Skin epidermis (tissue), 12 donors: ENCODE measurements around the gene HEG1.
A peak's percentile ranks its signal among the peaks of the same experiment; 100 is the strongest.

Source experiments
- H3K27ac ChIP-seq, 21 experiments: fragments of 200-600 bp; sonication (generic) in 11 of 21; one replicate each; pipeline ENCODE4 v1.5.0; 2020; ENCODE audit warnings: mild to moderate bottlenecking in 3 of 21, inconsistent platforms in 2 of 21, moderate library complexity in 2 of 21
- H3K4me3 ChIP-seq, 7 experiments: fragments of 200-600 bp; sonication (generic) in 2 of 7; one replicate each; pipeline ENCODE4 v1.5.0; 2020; ENCODE audit warnings: inconsistent platforms in 2 of 7, mild to moderate bottlenecking in 2 of 7, moderate library complexity in 1 of 7

The HEG1 gene

GRCh38 chr3:125000661-125001060 is 55.1 kb downstream of the HEG1 start:
- Histone ChIP-seq H3K27ac (peak overlapping the region in 2 of 21 experiments; percentile 2 to 29), H3K4me3 (no peak overlapping the region)

GRCh38 chr3:124999897-125000435 is 55.8 kb downstream of the HEG1 start:
- Histone ChIP-seq H3K4me3 (no peak overlapping the region), H3K27ac (peak overlapping the region in 1 of 21 experiments; percentile 41)

- H3K4me3 ChIP-seq, result no peak overlapping the region
- no peak overlapping the region for H3K27ac ChIP-seq
Observed at GRCh38 chr3:124999317-124999716, 56.5 kb downstream of the HEG1 start.

GRCh38 chr3:124998247-124998630 is 57.6 kb downstream of the HEG1 start:
- H3K4me3 ChIP-seq, result no peak overlapping the region
- no peak overlapping the region for H3K27ac ChIP-seq

- Histone ChIP-seq H3K4me3 (no peak overlapping the region), H3K27ac (no peak overlapping the region)
Observed at GRCh38 chr3:124997303-124998246, 58.2 kb downstream of the HEG1 start.

GRCh38 chr3:124995460-124995994 is 60.3 kb downstream of the HEG1 start:
- Histone ChIP-seq H3K4me3 (no peak overlapping the region), H3K27ac (peak overlapping the region in 3 of 21 experiments; percentile 0 to 34 (median 5))

GRCh38 chr3:124993466-124993865 is 62.3 kb downstream of the HEG1 start:
- Histone ChIP-seq H3K27ac (no peak overlapping the region), H3K4me3 (no peak overlapping the region)

GRCh38 chr3:124992041-124992440 is 63.8 kb downstream of the HEG1 start:
- Histone ChIP-seq H3K4me3 (no peak overlapping the region), H3K27ac (no peak overlapping the region)

- no peak overlapping the region for H3K4me3 ChIP-seq
- peak overlapping the region in 14 of 21 experiments; percentile 1 to 72 (median 42) for H3K27ac ChIP-seq
Observed at GRCh38 chr3:124986192-124987143, 69.3 kb downstream of the HEG1 start.

GRCh38 chr3:124985349-124985748 is 70.4 kb downstream of the HEG1 start:
- Histone ChIP-seq H3K27ac (peak overlapping the region in 16 of 21 experiments; percentile 10 to 72 (median 51)), H3K4me3 (no peak overlapping the region)

- H3K27ac ChIP-seq, result peak overlapping the region in 10 of 21 experiments; percentile 29 to 72 (median 60)
- H3K4me3 ChIP-seq, result no peak overlapping the region
Observed at GRCh38 chr3:124984754-124985153, 71.0 kb downstream of the HEG1 start.

- Histone ChIP-seq H3K4me3 (no peak overlapping the region), H3K27ac (peak overlapping the region in 1 of 21 experiments; percentile 8)
Observed at GRCh38 chr3:124982855-124983254, 72.9 kb downstream of the HEG1 start.

GRCh38 chr3:124981472-124981871 is 74.3 kb downstream of the HEG1 start:
- H3K4me3 ChIP-seq, result no peak overlapping the region
- H3K27ac ChIP-seq, result no peak overlapping the region

GRCh38 chr3:124978627-124979026 is 77.2 kb downstream of the HEG1 start:
- Histone ChIP-seq H3K4me3 (no peak overlapping the region), H3K27ac (no peak overlapping the region)

- Histone ChIP-seq H3K27ac (no peak overlapping the region), H3K4me3 (no peak overlapping the region)
Observed at GRCh38 chr3:124976383-124976782, 79.4 kb downstream of the HEG1 start.

GRCh38 chr3:124974691-124975090 is 81.1 kb downstream of the HEG1 start:
- no peak overlapping the region for H3K27ac ChIP-seq

GRCh38 chr3:124973290-124973689 is 82.5 kb downstream of the HEG1 start:
- Histone ChIP-seq H3K27ac (no peak overlapping the region), H3K4me3 (no peak overlapping the region)

More at GRCh38 chr3:124974691-124975090, 81.1 kb downstream of the HEG1 start:
- no peak overlapping the region for H3K4me3 ChIP-seq

- H3K4me3 ChIP-seq, result no peak overlapping the region
- H3K27ac ChIP-seq, result no peak overlapping the region
Observed at GRCh38 chr3:124972457-124972856, 83.3 kb downstream of the HEG1 start.

GRCh38 chr3:124969963-124970722 is 85.7 kb downstream of the HEG1 start:
- Histone ChIP-seq H3K27ac (no peak overlapping the region), H3K4me3 (no peak overlapping the region)
